ENCODE data around the gene TOMM22.

TOMM22 gene

GRCh38 chr22:38674888-38675287, 6.9 kb upstream of the TOMM22 start:
- DNase-seq (ENCODE audit: low read depth), result no peak
- no peak overlapping the region for H3K4me3 ChIP-seq (ENCODE audit: low read length)
- no peak for TF ChIP-seq CTCF (IDR thresholded peaks at IDR 0.05; ENCODE audit: insufficient read depth, low read depth, low read length, missing control alignments)

- TF ChIP-seq CTCF (IDR thresholded peaks at IDR 0.05; ENCODE audit: insufficient read depth, low read depth, low read length, missing control alignments), result no peak
- DNase-seq (ENCODE audit: low read depth), result no peak
Measured at GRCh38 chr22:38675833-38676232, 5.9 kb upstream of the TOMM22 start.

GRCh38 chr22:38684895-38685294, 3.1 kb downstream of the TOMM22 start:
- DNase-seq (ENCODE audit: low read depth), result no peak
- no peak for TF ChIP-seq CTCF (IDR thresholded peaks at IDR 0.05; ENCODE audit: insufficient read depth, low read depth, low read length, missing control alignments)
- no peak overlapping the region for H3K4me3 ChIP-seq (ENCODE audit: low read length)

More at GRCh38 chr22:38675833-38676232, 5.9 kb upstream of the TOMM22 start:
- H3K4me3 ChIP-seq (ENCODE audit: low read length), result no peak overlapping the region

- no peak for DNase-seq (ENCODE audit: low read depth)
- H3K4me3 ChIP-seq (ENCODE audit: low read length), result no peak overlapping the region
- no peak for TF ChIP-seq CTCF (IDR thresholded peaks at IDR 0.05; ENCODE audit: insufficient read depth, low read depth, low read length, missing control alignments)
Measured at GRCh38 chr22:38685761-38686160, 4.0 kb downstream of the TOMM22 start.

- no peak for DNase-seq (ENCODE audit: low read depth)
- H3K4me3 ChIP-seq (ENCODE audit: low read length), result no peak overlapping the region
- TF ChIP-seq CTCF (IDR thresholded peaks at IDR 0.05; ENCODE audit: insufficient read depth, low read depth, low read length, missing control alignments), result no peak
Measured at GRCh38 chr22:38689651-38690050, 7.9 kb downstream of the TOMM22 start.

- no peak overlapping the region for H3K4me3 ChIP-seq (ENCODE audit: low read length)
- no peak for DNase-seq (ENCODE audit: low read depth)
- TF ChIP-seq CTCF (IDR thresholded peaks at IDR 0.05; ENCODE audit: insufficient read depth, low read depth, low read length, missing control alignments), result no peak
Measured at GRCh38 chr22:38694049-38694448, 12.3 kb downstream of the TOMM22 start.

- DNase-seq (ENCODE audit: low read depth), result peak; percentile 66
- H3K4me3 ChIP-seq (ENCODE audit: low read length), result no peak overlapping the region
- no peak for TF ChIP-seq CTCF (IDR thresholded peaks at IDR 0.05; ENCODE audit: insufficient read depth, low read depth, low read length, missing control alignments)
Measured at GRCh38 chr22:38694940-38695339, 13.2 kb downstream of the TOMM22 start.
